Endothelial cell (in vitro differentiated cells): ENCODE results near the gene NDST1. TPM values are rescaled to one million over a fixed set of nuclear protein-coding genes. Genes with fewer than 3 reads are reported as not detected.

Experiments used
- DNase-seq: peaks from one replicate; pipeline ENCODE4 v3.0.0; 2021; ENCODE audit warnings: low spot score
- H3K27ac Mint-ChIP-seq: one replicate; pipeline ENCODE4 v1.8.0; 2021; ENCODE audit warnings: mixed read lengths, inconsistent platforms; ENCODE audit not compliant: unreplicated experiment
- H3K27me3 Mint-ChIP-seq: one replicate; pipeline ENCODE4 v1.8.0; 2021; ENCODE audit warnings: mild to moderate bottlenecking, moderate library complexity, mixed read lengths, inconsistent platforms; ENCODE audit not compliant: unreplicated experiment
- H3K36me3 Mint-ChIP-seq: one replicate; pipeline ENCODE4 v1.8.0; 2021; ENCODE audit warnings: mild to moderate bottlenecking, low read depth, mixed read lengths, inconsistent platforms; ENCODE audit not compliant: unreplicated experiment
- H3K4me1 Mint-ChIP-seq: one replicate; pipeline ENCODE4 v1.8.0; 2021; ENCODE audit warnings: mild to moderate bottlenecking, mixed read lengths, inconsistent platforms; ENCODE audit not compliant: unreplicated experiment
- H3K4me3 Mint-ChIP-seq: one replicate; pipeline ENCODE4 v1.8.0; 2021; ENCODE audit warnings: mild to moderate bottlenecking, mixed read lengths, inconsistent platforms; ENCODE audit not compliant: unreplicated experiment
- H3K9me3 Mint-ChIP-seq: one replicate; pipeline ENCODE4 v1.8.0; 2021; ENCODE audit warnings: mixed read lengths, inconsistent platforms; ENCODE audit not compliant: unreplicated experiment
- total RNA-seq: library from RNA; stranded (reverse); fragmentation: NEBNext Ultra II Directional; extraction: Animal tissue kit (Norgen Biotek cat#: 25700); gene quantifications from one replicate; pipeline ENCODE4 v1.2.1, GENCODE V29; 2021; ENCODE audit not compliant: unreplicated experiment
- TF ChIP-seq, protein P1 (sequence below): fragments of 200-600 bp; sonication (generic); IDR thresholded peaks from one replicate; pipeline ENCODE4 v1.5.0; 2021; ENCODE audit warnings: antibody characterized with exemption; ENCODE audit not compliant: unreplicated experiment

NDST1 gene
- total RNA-seq, 1 donor from 2014 or later = 178 TPM

DNA sequence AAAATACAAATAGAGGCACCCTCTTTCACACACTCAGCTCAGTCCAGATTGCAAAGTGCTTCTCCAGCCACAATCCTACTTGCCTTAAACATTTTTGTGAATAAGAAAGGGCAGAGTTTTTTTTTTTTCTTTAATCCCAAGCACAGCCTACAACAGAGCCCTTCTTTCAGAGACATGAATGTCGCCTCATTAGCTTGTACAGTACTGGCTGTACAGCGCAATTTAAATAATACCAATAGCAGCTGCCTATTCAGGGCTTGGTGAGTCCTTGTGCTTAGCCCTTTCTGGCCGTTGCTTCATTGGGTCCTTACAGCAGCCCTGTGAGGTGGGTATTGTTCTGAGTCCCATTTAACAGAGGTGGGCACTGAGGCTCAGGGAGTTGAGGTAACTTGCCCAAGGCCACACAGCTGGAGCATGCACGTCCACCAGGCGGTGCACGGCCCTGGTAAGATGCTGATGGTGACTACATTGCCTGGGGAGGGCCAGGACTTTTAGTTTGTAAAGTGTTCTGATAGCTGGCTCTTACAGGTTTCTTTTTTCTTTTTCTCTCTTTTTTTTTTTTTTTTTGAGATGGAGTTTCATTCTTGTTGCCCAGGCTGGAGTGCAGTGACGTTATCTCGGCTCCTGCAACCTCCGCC, 23.1 kb downstream of the NDST1 start:
- Mint-ChIP-seq H3K9me3 (no peaks in the 10 kb centered on the region), H3K27me3 (peaks cover 9% of the 10 kb centered on the region), H3K4me3 (no peak overlapping the region), H3K27ac (no peak overlapping the region), H3K36me3 (peaks cover 48% of the 10 kb centered on the region), H3K4me1 (no peaks in the 10 kb centered on the region)
- DNase-seq = no peak
- TF ChIP-seq, protein P1, sequence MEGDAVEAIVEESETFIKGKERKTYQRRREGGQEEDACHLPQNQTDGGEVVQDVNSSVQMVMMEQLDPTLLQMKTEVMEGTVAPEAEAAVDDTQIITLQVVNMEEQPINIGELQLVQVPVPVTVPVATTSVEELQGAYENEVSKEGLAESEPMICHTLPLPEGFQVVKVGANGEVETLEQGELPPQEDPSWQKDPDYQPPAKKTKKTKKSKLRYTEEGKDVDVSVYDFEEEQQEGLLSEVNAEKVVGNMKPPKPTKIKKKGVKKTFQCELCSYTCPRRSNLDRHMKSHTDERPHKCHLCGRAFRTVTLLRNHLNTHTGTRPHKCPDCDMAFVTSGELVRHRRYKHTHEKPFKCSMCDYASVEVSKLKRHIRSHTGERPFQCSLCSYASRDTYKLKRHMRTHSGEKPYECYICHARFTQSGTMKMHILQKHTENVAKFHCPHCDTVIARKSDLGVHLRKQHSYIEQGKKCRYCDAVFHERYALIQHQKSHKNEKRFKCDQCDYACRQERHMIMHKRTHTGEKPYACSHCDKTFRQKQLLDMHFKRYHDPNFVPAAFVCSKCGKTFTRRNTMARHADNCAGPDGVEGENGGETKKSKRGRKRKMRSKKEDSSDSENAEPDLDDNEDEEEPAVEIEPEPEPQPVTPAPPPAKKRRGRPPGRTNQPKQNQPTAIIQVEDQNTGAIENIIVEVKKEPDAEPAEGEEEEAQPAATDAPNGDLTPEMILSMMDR = no peak

DNA sequence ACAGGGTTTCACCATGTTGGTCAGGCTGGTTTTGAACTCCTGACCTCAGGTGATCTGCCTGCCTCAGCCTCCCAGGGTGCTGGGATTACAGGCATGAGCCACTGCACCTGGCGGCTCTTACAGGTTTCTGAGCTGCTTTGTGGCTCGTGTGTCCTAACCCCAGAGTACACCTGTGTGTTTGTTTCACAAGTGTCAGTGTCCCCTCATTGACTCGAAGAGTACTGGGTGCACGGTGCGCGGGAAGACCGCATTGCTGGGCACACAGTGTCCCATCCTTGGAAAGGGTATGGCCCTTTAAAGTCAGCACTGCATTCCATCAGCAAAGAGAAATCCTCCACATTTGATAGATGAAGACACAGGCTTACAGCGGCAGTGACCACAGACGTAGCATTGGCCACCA, 23.8 kb downstream of the NDST1 start:
- no peak overlapping the region for H3K4me3 Mint-ChIP-seq
- H3K9me3 Mint-ChIP-seq = no peaks in the 10 kb centered on the region
- DNase-seq = no peak
- H3K27me3 Mint-ChIP-seq = peaks cover 6% of the 10 kb centered on the region
- no peaks in the 10 kb centered on the region for H3K4me1 Mint-ChIP-seq
- TF ChIP-seq, protein P1 = no peak
- H3K36me3 Mint-ChIP-seq = peaks cover 47% of the 10 kb centered on the region
- H3K27ac Mint-ChIP-seq = no peak overlapping the region

DNA sequence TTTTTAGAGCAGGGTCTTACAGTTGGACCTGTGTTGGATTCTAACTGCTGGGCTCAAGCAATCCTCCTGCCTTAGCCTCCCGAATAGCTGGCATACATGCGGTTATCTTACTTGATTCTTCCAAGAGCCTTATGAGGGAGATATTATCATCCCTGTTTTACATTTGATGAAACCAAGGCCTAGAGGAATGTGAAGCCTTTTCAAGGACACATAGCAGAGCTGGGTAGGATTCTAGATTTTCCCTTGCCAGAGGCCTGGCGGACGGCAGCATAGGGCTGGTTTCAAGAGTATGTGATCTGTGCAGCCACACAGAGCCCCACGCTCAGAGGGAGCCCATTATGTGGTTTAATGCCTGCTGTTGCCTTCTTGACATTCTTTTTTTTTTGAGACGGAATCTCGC, 24.2 kb downstream of the NDST1 start:
- Mint-ChIP-seq H3K36me3 (peaks cover 49% of the 10 kb centered on the region), H3K9me3 (no peaks in the 10 kb centered on the region), H3K27ac (no peak overlapping the region), H3K4me3 (no peak overlapping the region), H3K27me3 (peaks cover 6% of the 10 kb centered on the region), H3K4me1 (no peaks in the 10 kb centered on the region)
- no peak for DNase-seq
- TF ChIP-seq, protein P1 = no peak

DNA sequence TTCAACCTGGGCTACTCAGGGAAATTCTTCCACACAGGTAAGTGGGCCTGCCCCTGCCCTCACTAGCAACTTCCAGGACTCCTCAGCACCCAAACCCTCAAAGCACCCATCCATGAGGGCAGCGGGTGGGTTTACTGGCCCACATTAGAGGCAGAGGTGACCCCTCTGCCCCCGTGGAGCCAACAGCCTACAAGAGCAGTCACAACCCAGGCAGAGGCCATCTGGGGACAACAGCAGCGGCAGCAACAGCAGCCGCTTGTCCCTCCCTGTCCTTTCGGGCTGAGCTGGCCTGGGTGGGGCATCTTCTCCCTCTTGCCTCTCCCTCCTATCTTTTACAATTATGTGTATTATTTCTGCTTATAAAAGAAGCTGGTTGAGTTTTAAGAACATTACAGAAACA, 25.1 kb downstream of the NDST1 start:
- no peak for DNase-seq
- Mint-ChIP-seq H3K4me1 (no peaks in the 10 kb centered on the region), H3K4me3 (peak overlapping the region; percentile 72), H3K27ac (no peak overlapping the region), H3K27me3 (peaks cover 11% of the 10 kb centered on the region), H3K9me3 (no peaks in the 10 kb centered on the region), H3K36me3 (peaks cover 46% of the 10 kb centered on the region)
- TF ChIP-seq, protein P1 = no peak

DNA sequence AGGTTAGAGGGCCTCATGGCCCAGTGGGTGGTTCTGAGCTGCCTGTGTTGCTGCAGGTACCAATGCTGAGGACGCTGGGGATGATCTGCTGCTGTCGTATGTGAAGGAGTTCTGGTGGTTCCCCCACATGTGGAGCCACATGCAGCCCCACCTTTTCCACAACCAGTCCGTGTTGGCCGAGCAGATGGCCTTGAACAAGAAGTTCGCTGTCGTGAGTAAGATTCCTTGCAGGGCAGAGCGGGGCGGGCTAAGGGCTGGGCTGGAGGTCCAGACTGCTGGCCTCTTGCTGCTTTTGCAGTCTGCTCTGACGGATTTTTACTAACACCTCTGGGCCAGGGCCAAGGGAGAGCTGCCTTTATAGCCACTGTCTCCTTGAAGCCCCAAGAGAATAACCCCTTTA, 26.9 kb downstream of the NDST1 start:
- TF ChIP-seq, protein P1 = no peak
- peak overlapping the region; percentile 18 for H3K27ac Mint-ChIP-seq
- no peaks in the 10 kb centered on the region for H3K9me3 Mint-ChIP-seq
- peak overlapping the region; percentile 65 for H3K4me3 Mint-ChIP-seq
- peaks cover 12% of the 10 kb centered on the region for H3K27me3 Mint-ChIP-seq
- H3K4me1 Mint-ChIP-seq = no peaks in the 10 kb centered on the region
- DNase-seq = no peak
- peaks cover 54% of the 10 kb centered on the region for H3K36me3 Mint-ChIP-seq
